NCI-H345 treated with DMSO at 0.1 percent for 48 hours (cell line): Measurements from ENCODE around the gene UAP1L1.

Experiments
- DNase-seq: peaks from one replicate; lab custom pipeline; 2025; ENCODE audit not compliant: unreplicated experiment; lab: John Stamatoyannopoulos, UW

UAP1L1 gene

DNA sequence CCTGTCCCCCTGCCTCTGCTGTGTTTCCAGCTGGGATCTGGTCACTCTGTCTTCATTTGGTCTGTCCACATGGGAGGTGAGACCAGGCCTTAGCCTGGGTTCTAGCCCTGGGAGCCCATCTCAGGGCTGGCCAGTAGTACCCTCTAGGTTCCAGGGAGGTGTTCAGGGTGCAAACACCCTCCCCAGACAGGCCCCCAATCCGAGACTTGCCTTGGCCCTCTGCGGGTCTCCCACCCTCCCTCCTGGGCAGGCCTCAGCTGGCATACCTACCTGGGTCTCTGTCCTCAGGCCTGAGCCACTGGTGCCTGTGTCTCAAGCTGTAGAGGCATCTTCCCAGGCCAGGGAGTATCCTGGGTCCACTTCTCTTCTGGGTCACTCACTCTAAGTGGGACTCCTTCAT, 6.0 kb upstream of the UAP1L1 start:
- DNase-seq, result no peak

DNA sequence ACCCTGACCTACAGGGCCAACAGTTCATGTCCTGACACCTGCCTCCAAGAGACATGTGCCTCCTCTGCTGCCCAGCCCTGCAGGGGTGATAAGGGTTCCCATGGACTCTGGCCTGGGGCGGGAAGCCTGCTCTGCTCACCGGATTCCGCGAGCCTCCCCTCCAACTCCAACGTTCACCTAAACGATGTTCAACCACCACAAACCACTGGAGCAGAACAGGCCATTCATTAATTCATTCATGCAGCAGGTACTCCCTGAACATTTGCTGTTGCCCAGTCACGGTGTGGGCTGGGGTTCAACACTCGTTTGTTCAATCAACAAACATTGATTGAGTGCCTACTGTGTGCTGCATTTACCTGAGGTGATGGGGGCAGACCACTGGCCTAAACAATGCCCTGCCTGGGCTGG, 3.3 kb upstream of the UAP1L1 start:
- no peak for DNase-seq

DNA sequence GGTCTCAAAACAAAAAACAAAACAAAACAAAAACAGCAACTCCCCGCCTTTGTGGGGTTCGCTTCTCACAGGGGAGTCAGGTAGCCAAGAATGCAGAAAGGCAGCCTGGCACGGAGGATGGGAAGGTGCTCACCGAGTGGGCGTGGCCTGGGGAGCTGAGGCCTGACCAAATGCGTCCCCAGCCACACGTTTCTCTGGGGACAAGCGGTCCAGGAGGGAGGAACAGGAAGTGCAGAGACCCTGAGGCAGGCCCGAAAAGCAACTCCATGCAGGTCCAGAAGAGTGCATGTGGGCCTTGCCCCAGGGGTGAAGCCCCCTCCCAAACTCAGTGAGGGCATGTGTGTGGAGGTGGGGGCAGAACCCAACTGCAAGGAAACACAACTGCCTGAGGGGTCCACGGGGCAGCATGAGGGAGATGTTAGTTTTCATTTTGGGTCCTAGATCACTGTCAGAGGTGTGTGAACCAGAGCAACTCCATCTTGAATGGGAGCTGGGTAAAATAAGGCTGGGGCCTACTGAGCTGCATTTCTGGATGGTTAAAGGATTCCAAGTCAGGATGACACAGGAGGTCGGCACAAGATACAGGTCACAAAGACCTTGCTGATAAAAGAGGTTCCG, 2.6 kb upstream of the UAP1L1 start:
- DNase-seq, result no peak

DNA sequence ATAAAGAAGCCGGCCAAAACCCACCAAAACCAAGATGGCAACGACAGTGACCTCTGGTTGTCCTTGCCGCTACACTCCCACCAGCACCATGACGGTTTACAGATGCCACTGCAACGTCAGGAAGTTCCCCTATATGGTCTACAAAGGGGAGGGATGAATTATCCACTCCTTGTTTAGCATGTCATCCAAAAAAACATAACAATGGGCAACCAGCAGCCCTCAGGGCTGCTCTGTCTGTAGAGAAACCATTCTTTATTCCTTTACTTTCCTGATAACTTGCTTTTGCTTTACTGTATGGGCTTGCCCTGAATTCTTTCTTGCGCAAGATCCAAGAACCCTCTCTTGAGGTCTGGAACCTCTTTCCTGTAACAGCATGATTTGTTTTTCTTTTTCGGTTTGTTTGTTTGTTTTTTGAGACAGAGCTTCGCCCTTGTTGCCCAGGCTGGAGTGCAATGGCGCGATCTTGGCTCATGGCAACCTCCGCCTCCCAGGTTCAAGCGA, 2.0 kb upstream of the UAP1L1 start:
- no peak for DNase-seq

DNA sequence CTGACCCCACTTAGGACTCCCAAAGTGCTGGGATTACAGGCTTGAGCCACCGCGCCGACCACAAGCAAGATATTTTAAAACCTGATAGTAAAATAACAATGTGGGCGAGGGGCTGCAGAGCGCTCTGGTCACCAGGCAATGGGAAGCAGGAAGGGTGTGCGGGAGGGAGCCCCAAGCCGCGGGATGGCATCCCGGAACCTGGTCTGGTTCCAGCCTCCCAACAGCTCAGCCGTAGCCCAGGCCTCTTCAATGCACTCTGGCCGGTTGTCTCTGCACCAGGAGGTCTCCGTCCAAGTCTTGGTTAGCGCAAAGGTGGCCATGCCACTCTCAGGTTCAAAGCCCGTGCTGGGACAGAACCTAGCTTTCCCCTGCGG, 694 bp upstream of the UAP1L1 start:
- no peak for DNase-seq

DNA sequence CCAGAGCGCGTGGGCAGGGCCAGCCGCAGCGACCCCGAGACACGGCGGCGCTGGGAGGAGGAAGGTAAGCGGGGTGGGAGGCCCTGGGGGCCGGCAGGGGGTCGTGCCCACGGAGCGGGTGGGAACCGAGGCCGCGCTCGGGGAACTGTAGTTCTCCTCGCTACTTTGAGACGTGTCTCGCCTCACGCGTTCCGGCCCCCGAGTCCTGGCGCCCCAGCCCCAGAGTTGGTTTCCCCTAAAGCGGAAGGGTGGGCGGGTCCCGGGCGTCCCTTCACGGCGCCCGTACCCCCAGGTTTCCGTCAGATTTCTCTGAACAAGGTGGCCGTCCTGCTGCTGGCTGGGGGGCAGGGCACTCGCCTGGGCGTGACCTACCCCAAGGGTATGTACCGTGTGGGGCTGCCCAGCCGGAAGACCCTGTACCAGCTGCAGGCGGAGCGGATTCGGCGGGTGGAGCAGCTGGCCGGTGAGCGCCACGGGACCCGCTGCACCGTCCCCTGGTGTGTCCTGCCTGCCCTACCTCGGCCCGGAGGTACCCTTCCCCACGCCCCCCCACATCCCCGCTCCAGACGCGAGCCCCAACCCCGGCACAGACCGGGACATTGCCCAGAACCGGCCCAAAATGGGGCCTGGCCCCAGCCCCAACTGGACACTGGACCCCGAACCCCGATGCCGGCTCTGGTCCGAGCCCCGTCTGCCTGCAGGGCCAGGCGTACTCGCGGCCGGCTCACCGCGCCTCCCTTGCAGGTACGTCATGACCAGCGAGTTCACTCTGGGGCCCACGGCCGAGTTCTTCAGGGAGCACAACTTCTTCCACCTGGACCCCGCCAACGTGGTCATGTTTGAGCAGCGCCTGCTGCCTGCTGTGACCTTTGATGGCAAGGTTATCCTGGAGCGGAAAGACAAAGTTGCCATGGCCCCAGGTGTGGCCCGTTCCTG, 709 bp downstream of the UAP1L1 start:
- no peak for DNase-seq

DNA sequence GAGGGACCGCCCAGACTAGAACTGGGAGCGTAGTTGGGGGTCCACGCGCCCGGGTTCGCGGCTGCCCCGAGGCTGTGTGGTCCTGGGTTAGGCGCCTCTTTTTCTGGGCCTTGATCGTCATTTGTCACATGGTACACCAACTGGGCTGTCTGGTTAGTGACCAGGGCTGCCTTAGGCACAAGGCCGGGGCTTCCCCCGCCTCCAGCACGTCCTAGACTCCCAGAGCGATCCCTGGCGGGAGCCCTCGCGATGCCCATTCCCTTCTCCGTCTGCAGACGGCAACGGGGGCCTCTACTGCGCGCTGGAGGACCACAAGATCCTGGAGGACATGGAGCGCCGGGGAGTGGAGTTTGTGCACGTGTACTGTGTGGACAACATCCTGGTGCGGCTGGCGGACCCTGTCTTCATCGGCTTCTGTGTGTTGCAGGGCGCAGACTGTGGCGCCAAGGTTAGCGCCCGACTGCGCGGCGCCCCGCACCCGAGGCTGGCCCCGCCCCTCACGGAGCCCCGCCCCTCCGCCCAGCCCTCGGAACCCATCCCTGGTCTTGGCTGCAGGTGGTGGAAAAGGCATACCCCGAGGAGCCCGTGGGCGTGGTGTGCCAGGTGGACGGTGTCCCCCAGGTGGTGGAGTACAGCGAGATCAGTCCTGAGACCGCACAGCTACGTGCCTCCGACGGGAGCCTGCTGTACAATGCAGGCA, 1.5 kb downstream of the UAP1L1 start:
- DNase-seq, result no peak

DNA sequence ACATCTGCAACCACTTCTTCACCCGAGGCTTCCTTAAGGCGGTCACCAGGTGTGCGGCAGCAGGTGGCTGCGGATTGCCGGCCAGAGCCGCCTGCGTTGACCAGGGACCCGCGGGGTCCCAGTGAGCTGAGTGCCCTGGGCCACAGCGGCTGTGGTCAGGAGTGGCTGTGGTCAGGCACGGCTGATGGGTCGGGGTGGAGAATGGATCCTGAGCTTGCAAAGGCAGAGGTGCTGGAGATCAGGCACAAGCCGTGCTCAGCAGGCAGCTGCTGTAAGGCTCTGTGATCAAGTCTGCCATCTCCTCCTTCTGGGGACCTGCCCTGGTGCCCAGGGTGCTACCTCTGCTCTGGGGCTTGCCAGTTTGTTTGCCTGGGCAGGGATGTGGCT, 2.1 kb downstream of the UAP1L1 start:
- no peak for DNase-seq

DNA sequence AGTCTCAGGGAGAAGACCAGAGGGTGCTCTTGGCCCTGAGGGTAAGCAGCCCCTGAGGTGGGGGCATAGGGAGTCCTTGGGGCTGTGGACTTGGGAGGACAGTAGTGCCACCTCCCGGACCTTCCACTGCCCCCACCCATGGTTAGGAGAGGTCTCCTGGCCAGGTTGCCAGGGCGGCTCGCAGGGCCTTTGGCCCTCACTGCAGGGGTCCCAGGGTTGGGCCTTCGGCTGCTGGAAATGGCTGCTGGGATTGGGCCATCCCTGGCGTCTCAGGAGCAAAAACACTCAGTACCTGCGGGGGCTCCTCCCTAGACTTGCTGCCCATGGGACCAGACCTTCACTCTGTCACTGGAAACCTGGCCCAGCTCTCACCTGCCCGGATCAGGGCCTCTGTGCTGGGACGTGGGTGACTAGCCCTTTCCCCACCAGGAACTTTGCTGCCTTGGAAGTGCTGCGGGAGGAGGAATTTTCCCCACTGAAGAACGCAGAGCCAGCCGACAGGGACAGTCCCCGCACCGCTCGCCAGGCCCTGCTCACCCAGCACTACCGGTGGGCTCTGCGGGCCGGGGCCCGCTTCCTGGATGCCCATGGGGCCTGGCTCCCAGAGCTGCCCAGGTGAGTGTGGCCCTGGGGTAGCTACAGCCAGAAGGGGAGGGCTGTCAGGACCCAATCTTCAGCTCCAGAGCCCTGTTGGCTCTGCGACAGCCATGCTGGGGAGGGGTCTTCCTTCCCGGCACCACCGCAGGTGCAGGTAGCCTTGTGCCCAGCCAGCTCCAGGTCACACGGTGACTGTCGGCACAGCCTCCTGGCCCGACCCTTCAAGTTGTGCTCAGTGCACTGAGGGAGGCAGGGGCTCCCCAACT, 3.2 kb downstream of the UAP1L1 start:
- DNase-seq, result no peak

DNA sequence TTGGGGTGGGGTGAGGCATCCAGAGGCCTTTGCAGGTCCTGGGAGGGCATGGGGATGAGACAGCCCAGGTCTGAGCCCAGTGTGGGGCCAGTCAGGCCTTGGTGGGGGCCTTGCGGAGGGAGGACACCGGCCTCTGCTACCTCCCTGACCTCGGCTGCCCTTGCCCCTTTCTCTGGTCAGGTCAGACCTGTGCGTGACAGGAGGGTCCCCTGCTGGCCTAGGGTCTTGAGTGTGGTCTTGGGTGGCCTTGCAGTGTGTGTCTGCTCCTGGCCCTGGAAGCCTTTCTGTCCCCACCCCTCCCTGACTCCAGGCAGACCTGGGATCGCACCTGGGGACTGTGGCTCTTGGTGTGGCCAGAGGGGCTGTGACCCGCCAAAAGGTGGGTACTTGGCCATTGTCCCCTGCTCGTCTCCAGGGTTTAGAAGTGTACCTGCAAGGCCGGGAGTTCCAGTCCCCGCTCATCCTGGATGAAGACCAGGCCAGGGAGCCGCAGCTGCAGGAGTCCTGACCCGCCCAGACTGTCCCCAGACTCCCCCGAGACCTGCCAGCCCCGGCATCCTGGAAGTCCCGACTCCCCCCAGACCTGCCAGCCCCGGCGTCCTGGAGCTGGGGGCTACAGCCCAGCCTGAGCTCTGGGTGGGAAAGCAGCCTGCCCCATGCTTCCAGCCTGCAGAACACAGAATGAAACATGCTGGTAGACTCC, 5.1 kb downstream of the UAP1L1 start:
- DNase-seq, result no peak

DNA sequence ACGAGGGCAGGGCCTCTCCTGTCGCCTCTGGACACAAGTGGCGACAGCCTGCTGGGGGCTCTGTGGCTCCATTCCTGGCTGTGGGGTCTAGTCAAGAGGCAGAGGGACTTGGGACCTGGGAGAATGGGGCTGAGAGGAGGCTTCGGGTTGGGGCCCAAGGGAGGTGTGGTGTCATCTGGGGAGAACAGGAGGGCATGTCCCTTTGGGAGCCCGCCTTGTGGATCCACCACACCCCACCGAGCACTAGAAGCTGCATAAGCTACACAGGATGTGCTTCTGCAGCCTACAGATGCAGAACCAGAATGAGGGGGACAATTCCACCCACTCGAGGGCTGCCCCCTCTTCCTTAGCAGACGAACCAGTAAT, 5.6 kb downstream of the UAP1L1 start:
- DNase-seq, result no peak

DNA sequence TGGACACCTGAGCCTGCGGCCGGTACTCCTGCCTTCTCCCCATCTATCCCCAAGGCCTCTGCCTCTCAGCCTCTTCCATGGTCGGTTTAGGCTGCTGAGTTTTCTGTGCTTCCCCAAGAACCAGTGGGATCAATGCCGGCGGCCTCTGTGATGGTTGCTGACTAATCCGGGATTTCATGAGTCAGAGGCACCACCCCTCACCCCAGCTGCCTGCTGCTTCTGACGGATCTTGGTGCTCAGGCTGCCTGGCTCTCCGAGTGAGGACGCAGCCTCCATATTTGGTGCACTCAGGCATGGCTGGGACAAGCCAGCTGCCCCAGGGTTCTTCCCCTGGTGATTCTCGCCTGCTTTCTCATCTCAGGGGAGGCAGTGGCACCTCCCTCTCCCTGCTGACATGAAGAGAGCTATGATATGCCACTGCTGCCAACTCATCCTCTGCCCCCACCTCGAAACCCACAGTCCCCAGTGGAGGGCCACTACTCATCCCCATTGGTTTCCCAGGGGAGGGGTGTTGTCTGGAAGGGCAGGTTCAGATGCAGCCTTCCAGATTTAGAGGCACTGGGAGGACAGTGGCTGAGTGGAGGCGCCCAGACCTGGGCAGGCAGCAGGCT, 6.2 kb downstream of the UAP1L1 start:
- DNase-seq, result no peak

DNA sequence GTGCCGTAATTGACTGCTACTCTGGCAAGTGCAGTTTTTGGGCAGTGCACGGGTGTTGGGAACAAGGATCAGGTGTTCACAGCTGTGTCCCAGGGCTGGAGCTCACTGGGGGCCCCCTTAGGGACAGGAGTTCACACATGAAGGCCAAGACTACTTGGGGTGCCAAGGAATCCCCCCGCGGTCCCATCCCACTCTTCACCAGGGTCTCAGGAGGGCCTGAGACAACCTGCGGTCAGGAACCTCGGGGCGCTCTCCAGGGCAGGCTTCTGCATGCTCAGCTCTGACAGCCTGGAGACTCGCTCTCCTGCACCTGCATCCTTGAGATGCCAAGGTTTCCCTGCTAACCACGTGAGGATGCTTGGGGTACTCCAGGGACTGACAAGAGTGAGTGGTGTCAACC, 7.2 kb downstream of the UAP1L1 start:
- DNase-seq, result no peak

DNA sequence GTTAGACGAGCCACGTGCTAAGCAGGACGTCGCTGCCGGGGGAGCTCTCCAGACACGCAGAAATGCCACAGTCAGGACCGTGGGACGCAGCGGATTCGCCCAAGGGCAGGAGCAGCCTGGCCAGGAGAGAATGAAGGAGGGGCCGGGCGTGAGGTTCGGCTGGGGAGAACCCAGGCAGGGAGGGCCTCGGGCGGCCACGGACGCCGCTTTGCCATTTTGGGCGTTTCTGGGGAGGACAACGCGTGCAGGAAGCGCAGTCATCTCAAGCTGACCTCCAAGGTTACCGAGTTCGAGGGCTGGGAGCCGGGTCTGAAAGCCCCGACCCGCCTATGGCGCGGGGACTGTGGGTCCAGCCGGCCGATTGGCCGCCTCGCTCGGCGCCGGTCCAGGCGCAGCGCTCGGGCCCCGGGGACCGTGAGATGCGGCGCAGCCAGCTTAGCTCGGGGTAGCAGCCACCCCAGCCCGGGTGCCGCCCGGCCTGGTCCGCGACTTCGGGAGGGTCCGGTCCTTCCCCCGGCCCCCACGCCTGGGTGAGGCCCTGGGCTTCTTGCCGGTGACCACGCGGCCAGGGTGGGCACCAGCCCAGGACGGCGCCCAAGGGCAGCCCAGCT, 8.7 kb downstream of the UAP1L1 start:
- no peak for DNase-seq

DNA sequence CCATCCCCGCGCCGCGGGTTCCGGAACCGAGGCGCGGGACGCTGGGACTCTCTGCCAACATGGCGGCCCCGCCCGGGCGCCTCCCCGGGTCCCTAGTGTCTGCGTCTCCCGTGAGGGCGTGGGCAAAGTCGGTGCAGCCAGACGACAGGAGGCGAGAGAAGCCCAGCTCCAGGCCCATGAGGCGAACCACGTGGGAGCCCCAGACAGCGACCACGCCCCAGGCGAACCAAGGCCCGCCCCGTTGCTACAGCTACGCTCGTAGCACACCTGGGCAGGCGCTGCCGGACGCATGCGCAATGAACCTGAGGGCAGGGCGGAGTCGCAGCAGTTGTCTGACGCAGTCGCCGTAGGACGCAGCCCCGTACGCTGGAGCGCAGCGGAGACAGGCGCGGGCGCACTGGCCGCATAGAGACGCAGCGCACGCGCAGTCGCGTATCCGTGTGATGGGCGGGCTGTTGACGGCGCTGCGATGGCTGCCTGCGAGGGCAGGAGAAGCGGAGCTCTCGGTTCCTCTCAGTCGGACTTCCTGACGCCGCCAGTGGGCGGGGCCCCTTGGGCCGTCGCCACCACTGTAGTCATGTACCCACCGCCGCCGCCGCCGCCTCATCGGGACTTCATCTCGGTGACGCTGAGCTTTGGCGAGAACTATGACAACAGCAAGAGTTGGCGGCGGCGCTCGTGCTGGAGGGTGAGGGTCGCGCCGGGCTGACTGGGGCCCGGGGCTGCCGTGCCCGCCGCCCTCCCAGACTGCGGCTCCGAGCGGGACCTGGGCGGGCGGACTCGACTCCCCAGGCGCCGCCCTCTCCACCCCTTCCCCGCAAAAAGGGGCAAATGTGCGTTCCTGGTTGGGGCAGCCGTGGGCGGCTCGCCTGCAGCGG, 9.5 kb downstream of the UAP1L1 start, which contains the start of gene MAN1B1:
MAN1B1 (plus strand) TSS at position 455 of the 878 bp plus-strand sequence; CDS start at position 470, 15 bp downstream.
- DNase-seq, result peak; percentile 94

DNA sequence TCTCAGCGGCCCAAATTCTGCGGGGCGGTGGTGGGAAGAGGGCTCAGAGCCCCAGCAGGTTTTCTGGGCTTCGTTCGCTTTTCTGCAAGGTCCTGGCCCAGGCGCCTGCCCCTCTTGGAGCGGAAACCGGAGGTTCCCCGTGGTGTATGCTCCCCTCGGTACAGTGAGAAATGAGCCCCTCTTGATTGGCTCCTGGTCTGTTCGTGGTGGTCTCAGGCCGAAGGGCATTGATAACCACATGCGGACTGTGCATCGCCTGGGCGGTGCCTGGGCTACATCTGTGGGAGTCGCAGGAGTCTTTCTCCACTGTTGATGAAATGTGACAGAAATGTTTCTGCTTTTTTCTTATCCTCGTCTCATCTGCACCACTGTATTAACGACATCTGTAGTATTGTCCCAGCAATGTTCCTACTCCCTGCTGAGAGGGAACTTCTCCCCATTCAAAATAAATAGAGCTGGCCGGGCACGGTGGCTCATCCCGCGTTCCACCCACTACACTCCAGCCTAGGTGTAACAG, 10.2 kb downstream of the UAP1L1 start:
- DNase-seq, result no peak

DNA sequence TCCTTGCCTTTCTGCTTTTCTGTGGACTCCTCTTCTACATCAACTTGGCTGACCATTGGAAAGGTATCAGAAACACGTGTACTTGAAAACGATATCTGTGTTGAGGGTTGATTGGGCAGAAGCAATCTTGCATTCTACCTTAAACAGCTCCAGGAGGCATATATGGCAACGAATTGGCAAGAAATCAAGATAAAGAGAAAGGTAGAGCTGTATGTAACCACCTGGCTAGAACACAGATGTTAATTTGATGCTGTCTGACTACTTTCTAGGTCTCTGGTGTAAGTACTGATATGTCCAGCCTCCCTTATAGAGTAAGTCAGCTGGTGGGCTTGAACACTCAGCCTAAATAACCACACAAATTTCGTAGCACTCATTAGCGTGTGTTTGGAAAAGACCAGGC, 10.8 kb downstream of the UAP1L1 start:
- DNase-seq, result no peak
